BJ (cell line): ENCODE data around the gene KLHL7. TPM values are rescaled to one million over a fixed set of nuclear protein-coding genes. Genes with fewer than 3 reads are reported as not detected.
"Not testable (repeated sequence)": the region's sequence is repeated elsewhere in the genome, so short reads cannot be mapped to it uniquely, and the experiment has no call there.

ENCODE experiments used
- CTCF ChIA-PET: fragments of 350-600 bp; formaldehyde crosslinking; extraction: SDS; loops from one replicate; lab custom pipeline; 2021; ENCODE audit warnings: antibody characterized with exemption, inconsistent platforms; lab: Yijun Ruan, JAX
- POLR2A ChIA-PET: fragments of 300-600 bp; sonication (Branson Sonifier 250); formaldehyde crosslinking; extraction: SDS; loops from one replicate; lab custom pipeline; 2021; ENCODE audit warnings: antibody characterized with exemption; lab: Charles Lee
- DNase-seq: peaks from one replicate; pipeline ENCODE4 v3.0.0-alpha.2; 2011; ENCODE audit warnings: low read depth
- H3K27me3 ChIP-seq: 2 replicates; pipeline ENCODE4 v1.6.0; 2011; ENCODE audit warnings: low read length; ENCODE audit not compliant: control insufficient read depth, insufficient read depth
- H3K36me3 ChIP-seq: 2 replicates; pipeline ENCODE4 v1.5.1; 2011; ENCODE audit warnings: low read length; ENCODE audit not compliant: control insufficient read depth, insufficient read depth
- H3K4me3 ChIP-seq: 2 replicates; pipeline ENCODE4 v1.5.1; 2011; ENCODE audit warnings: low read depth, mild to moderate bottlenecking, control low read depth, low read length
- polyA plus RNA-seq: library from polyadenylated mRNA; depleted of rRNA; stranded (reverse); fragments of >200 nt; gene quantifications from 2 replicates; pipeline ENCODE4 v1.2.3, GENCODE V29; 2011
- TF ChIP-seq, protein P1 (sequence below): IDR thresholded peaks from 2 replicates; pipeline ENCODE4 v1.5.1; 2011; ENCODE audit warnings: low read depth, mild to moderate bottlenecking, control low read depth, inconsistent platforms, low read length, moderate library complexity; ENCODE audit not compliant: insufficient read depth

The KLHL7 gene
- polyA plus RNA-seq, 1 experiment = 14.8 TPM

GRCh38 chr7:23196306-23196705, 90.7 kb downstream of the KLHL7 start:
- H3K4me3 ChIP-seq = no peak overlapping the region
- H3K36me3 ChIP-seq = peaks cover 3% of the 10 kb centered on the region
- POLR2A ChIA-PET = no interaction called here
- H3K27me3 ChIP-seq = no peaks in the 10 kb centered on the region
- CTCF ChIA-PET = interaction anchor here (1.2 to 3.8 kb wide), 2 partner anchors 12 to 67 kb away, joined by 3 to 15 read pairs; no protein-coding TSS in a partner anchor
- DNase-seq = no peak
- TF ChIP-seq, protein P1, sequence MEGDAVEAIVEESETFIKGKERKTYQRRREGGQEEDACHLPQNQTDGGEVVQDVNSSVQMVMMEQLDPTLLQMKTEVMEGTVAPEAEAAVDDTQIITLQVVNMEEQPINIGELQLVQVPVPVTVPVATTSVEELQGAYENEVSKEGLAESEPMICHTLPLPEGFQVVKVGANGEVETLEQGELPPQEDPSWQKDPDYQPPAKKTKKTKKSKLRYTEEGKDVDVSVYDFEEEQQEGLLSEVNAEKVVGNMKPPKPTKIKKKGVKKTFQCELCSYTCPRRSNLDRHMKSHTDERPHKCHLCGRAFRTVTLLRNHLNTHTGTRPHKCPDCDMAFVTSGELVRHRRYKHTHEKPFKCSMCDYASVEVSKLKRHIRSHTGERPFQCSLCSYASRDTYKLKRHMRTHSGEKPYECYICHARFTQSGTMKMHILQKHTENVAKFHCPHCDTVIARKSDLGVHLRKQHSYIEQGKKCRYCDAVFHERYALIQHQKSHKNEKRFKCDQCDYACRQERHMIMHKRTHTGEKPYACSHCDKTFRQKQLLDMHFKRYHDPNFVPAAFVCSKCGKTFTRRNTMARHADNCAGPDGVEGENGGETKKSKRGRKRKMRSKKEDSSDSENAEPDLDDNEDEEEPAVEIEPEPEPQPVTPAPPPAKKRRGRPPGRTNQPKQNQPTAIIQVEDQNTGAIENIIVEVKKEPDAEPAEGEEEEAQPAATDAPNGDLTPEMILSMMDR = no peak

GRCh38 chr7:23197745-23198144, 92.2 kb downstream of the KLHL7 start:
- DNase-seq, H3K27me3 ChIP-seq, CTCF ChIA-PET, H3K36me3 ChIP-seq, POLR2A ChIA-PET, H3K4me3 ChIP-seq: not testable (repeated sequence)

- Histone ChIP-seq H3K36me3 (peaks cover 3% of the 10 kb centered on the region), H3K27me3 (no peaks in the 10 kb centered on the region), H3K4me3 (no peak overlapping the region)
- ChIA-PET CTCF (interaction anchor here (1.1 kb wide), 1 partner anchor 16 kb away, joined by 8 read pairs; no protein-coding TSS in a partner anchor), POLR2A (no interaction called here)
- DNase-seq = no peak
- TF ChIP-seq, protein P1 = no peak
These were observed 94.7 kb downstream of the KLHL7 start for GRCh38 chr7:23200331-23200730.

DNA sequence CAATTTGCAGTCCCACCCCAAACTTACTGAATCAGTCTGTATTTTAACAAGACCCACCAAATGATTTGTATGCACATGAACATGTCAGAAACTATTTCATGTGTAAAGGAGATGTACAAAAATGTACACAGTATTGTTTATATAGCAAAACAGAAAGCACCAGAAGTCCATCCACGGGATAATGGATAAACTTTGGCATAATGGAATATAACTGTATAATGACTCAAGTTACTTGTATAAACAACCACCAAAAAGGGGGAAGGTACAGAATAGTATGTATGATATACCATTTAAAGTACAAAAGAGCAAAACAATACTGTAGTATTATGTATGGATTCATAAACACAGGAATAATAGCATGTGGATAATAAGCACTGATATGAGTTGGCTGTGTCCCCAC, 98.7 kb downstream of the KLHL7 start:
- DNase-seq = no peak

DNA sequence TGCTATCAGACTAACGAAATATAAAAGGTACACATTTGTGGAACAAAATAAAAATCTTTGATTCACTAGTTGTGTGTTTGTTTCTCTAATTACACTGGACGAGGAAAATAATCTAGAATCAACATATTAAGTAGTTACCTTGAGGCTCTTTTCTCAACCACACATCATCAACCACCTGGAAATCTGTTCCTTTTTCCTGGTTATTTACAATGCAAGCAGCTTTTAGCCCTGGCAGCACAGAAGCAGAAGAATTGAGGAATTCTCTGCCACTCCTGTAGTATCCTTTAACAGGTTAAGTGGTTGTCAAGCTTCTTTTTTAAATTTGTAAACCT, 100.0 kb downstream of the KLHL7 start:
- ChIA-PET POLR2A (no interaction called here), CTCF (no interaction called here)
- H3K4me3 ChIP-seq = no peak overlapping the region
- TF ChIP-seq, protein P1 = no peak
- no peak for DNase-seq
- no peaks in the 10 kb centered on the region for H3K27me3 ChIP-seq
- peaks cover 1% of the 10 kb centered on the region for H3K36me3 ChIP-seq

More for the DNA sequence above, 98.7 kb downstream of the KLHL7 start:
- no peak overlapping the region for H3K4me3 ChIP-seq
- H3K36me3 ChIP-seq = peaks cover 3% of the 10 kb centered on the region
- CTCF ChIA-PET = no interaction called here
- no peaks in the 10 kb centered on the region for H3K27me3 ChIP-seq
- TF ChIP-seq, protein P1 = no peak
- POLR2A ChIA-PET = no interaction called here
